Endothelial cell of umbilical vein (primary cell): ENCODE measurements around the gene FOXRED1. TPM values are rescaled to one million over a fixed set of nuclear protein-coding genes. Genes with fewer than 3 reads are reported as not detected.

Experiments
- BruUV-seq: library from RNA; stranded (reverse); fragments of 400-500 nt; replicated peaks from 2 replicates; lab custom pipeline; 2021; lab: Mats Ljungman, UMichigan
- CTCF ChIA-PET: fragments of 300-600, 350-600 bp; sonication (Branson Sonifier 250); formaldehyde crosslinking; loops from one replicate; lab custom pipeline; 2021; ENCODE audit warnings: antibody characterized with exemption, inconsistent platforms; lab: Charles Lee
- POLR2A ChIA-PET: fragments of 300-600, 350-600 bp; sonication (Branson Sonifier 250); formaldehyde crosslinking; loops from one replicate; lab custom pipeline; 2021; ENCODE audit warnings: antibody characterized with exemption, inconsistent platforms; lab: Charles Lee
- DNase-seq: peaks from one replicate; pipeline ENCODE4 v3.0.0-alpha.2; 2011; ENCODE audit warnings: low read depth, low spot score
- FAIRE-seq: peaks from 2 replicates; lab custom pipeline; 2011; peaks lifted over from hg19 to GRCh38; lab: Jason Lieb, UNC
- H2AFZ ChIP-seq: 2 replicates; pipeline ENCODE4 v1.6.0; 2012; ENCODE audit warnings: low read depth, low read length, control low read depth, inconsistent platforms
- H3K27ac ChIP-seq: 2 replicates; pipeline ENCODE4 v1.5.1; 2011; ENCODE audit warnings: low read depth, mild to moderate bottlenecking, control low read depth, low read length, moderate library complexity; ENCODE audit not compliant: insufficient read depth
- H3K27me3 ChIP-seq, 2 experiments: 2 replicates each; pipeline versions ENCODE4 v1.6.0 to v1.6.1; 2011; ENCODE audit warnings: low read length in 2 of 2, mixed read lengths in 1 of 2; ENCODE audit not compliant: control insufficient read depth in 2 of 2, insufficient read depth in 2 of 2
- H3K36me3 ChIP-seq, 2 experiments: 2 replicates in 1 of 2; 3 replicates in 1 of 2; pipeline ENCODE4 v1.5.1; 2011; ENCODE audit warnings: low read length in 2 of 2, mild to moderate bottlenecking in 1 of 2, moderate library complexity in 1 of 2; ENCODE audit not compliant: control insufficient read depth in 2 of 2, insufficient read depth in 2 of 2; ENCODE audit errors: extremely low read depth in 1 of 2
- H3K4me1 ChIP-seq: 3 replicates; pipeline ENCODE4 v1.5.1; 2011; ENCODE audit warnings: mild to moderate bottlenecking, low read length; ENCODE audit not compliant: control insufficient read depth, insufficient read depth; ENCODE audit errors: extremely low read depth
- H3K4me2 ChIP-seq: 2 replicates; pipeline ENCODE4 v1.6.1; 2011; ENCODE audit warnings: low read length, control low read depth, mixed read lengths; ENCODE audit not compliant: insufficient read depth
- H3K4me3 ChIP-seq, 3 experiments: fragments of 200-600 bp in 1 of 3; sonication (generic), shearing (Covaris generic) in 1 of 3; replicated peaks in 1 of 3; 2 replicates each; pipeline ENCODE4 v1.5.1; 2011 to 2016; ENCODE audit warnings: control low read depth in 3 of 3, low read length in 3 of 3, mild to moderate bottlenecking in 2 of 3, inconsistent platforms in 1 of 3, low read depth in 1 of 3, moderate library complexity in 1 of 3; ENCODE audit not compliant: insufficient read depth in 1 of 3
- H3K79me2 ChIP-seq: 2 replicates; pipeline ENCODE4 v1.6.0; 2012; ENCODE audit warnings: low read length, inconsistent platforms; ENCODE audit not compliant: control insufficient read depth, insufficient read depth
- H3K9ac ChIP-seq: replicated peaks from 2 replicates; pipeline ENCODE3; 2011; ENCODE audit warnings: low read length, control low read depth; ENCODE audit not compliant: insufficient read depth; ENCODE audit errors: extremely low read depth
- H3K9me1 ChIP-seq: replicated peaks from 3 replicates; pipeline ENCODE4 v1.6.0; 2011; ENCODE audit warnings: mild to moderate bottlenecking, low read length; ENCODE audit not compliant: control insufficient read depth, insufficient read depth; ENCODE audit errors: extremely low read depth
- H3K9me3 ChIP-seq: replicated peaks from 2 replicates; pipeline ENCODE4 v1.5.1; 2012; ENCODE audit warnings: low read length, inconsistent platforms; ENCODE audit not compliant: control insufficient read depth, insufficient read depth
- H4K20me1 ChIP-seq: replicated peaks from 2 replicates; pipeline ENCODE3; 2011; ENCODE audit warnings: mild to moderate bottlenecking, low read length; ENCODE audit not compliant: control insufficient read depth, insufficient read depth; ENCODE audit errors: extremely low read depth
- EZH2 ChIP-seq: IDR thresholded peaks from 2 replicates; pipeline ENCODE4 v1.6.1; 2012; ENCODE audit warnings: borderline replicate concordance, low read depth, mild to moderate bottlenecking, moderate library complexity, low read length, inconsistent platforms; ENCODE audit not compliant: severe bottlenecking
- MYC ChIP-seq: IDR thresholded peaks from one replicate; pipeline ENCODE4 v1.6.1; 2011; ENCODE audit warnings: mild to moderate bottlenecking, low read depth, low read length
- dilution Hi-C: fragments of 300-500 bp; cut with MboI; formaldehyde crosslinking; loops from one replicate; pipeline ENCODE4 v1.15.0; 2019; ENCODE audit warnings: low sequenced_read_pairs; ENCODE audit not compliant: extremely low pct_ligation_motif_present
- intact Hi-C: fragments of 100-400 bp; cut with micrococcal nuclease; formaldehyde crosslinking; loops from one replicate; pipeline ENCODE4 v1.10.0; 2022
- polyA plus RNA-seq, 4 experiments: library from polyadenylated mRNA; depleted of rRNA in 3 of 4; stranded (reverse) in 3 of 4; unstranded in 1 of 4; fragments of >200 nt; gene quantifications; 2 replicates each; pipeline versions ENCODE4 v1.2.1 to v1.2.3, GENCODE V29; 2011 to 2012; ENCODE audit warnings: missing spikeins in 1 of 4
- total RNA-seq: library from RNA; stranded (reverse); gene quantifications from 2 replicates; pipeline ENCODE4 v1.2.3, GENCODE V29; 2021
- TF ChIP-seq, protein P1 (sequence below): IDR thresholded peaks from 2 replicates; pipeline ENCODE4 v1.6.1; 2011; ENCODE audit not compliant: insufficient read depth, insufficient read length

FOXRED1 gene
- total and polyA plus RNA-seq, 2 donors (not counting 3 experiments of a cell fraction or from before 2014, with no cell fraction given) = 32.4 to 33.5 TPM

DNA sequence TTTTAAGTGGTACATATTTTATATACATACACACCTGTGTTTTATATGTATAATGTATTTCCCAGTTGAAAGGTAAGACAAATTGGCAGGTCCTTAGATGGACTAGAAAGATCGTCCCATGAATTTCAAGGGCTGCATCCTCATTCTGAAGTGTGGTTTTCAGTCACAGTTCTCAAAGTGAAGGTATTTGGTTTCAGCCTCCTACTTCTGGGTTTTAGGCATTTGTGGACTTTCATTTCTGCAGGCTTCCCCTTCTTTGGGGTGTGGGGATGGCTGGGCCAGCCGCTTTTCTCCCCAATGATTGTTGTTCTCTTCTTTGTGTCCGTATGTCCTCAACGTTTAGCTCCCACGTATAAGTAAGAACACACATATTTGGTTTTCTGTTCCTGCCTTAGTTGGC lies 44.9 kb downstream of the FOXRED1 start:
- CTCF ChIA-PET = interaction anchor here (10.7 kb wide), 1 partner anchor 169 kb away, joined by 437 read pairs; no protein-coding TSS in a partner anchor
- no peaks in the 10 kb centered on the region for H3K79me2 ChIP-seq
- no peak for DNase-seq
- no peak overlapping the region for H3K4me2 ChIP-seq
- dilution Hi-C loops (no loop called here), intact Hi-C loops (loop anchor here (5.0 kb wide), 1 partner anchor 103 kb away; no protein-coding TSS in a partner anchor)
- H4K20me1 ChIP-seq = no peaks in the 10 kb centered on the region
- FAIRE-seq = no peak
- no peaks in the 10 kb centered on the region for H3K27me3 ChIP-seq
- no peaks in the 10 kb centered on the region for H3K9me3 ChIP-seq
- H3K27ac ChIP-seq = no peak overlapping the region
- POLR2A ChIA-PET = no interaction called here
- TF ChIP-seq, protein P1, sequence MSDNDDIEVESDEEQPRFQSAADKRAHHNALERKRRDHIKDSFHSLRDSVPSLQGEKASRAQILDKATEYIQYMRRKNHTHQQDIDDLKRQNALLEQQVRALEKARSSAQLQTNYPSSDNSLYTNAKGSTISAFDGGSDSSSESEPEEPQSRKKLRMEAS = no peak
- no peak for TF ChIP-seq MYC
- no peak overlapping the region for H3K4me3 ChIP-seq
- H3K4me1 ChIP-seq = no peaks in the 10 kb centered on the region
- H2AFZ ChIP-seq = no peak overlapping the region
- no peak overlapping the region for H3K9ac ChIP-seq
- no peaks in the 10 kb centered on the region for H3K9me1 ChIP-seq
- BruUV-seq = no TSS peak
- H3K36me3 ChIP-seq = no peaks in the 10 kb centered on the region

DNA sequence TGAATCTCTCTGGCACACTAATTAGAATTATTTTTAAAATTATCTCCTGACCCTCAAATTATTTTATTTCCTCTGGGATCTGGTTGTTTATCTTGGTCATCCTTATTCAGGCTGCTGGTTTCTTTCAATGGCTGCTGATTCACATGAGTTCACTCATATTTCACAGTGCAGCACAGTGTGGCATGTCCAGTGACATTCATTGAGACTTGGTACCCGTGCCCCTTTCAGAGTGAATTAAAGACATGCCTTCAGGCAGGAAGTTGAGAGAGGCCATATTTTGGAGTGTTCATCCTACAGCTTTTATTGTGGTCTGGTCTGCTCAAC lies 48.4 kb downstream of the FOXRED1 start:
- CTCF ChIA-PET = interaction anchor here (0.5 to 3.0 kb wide), 3 partner anchors 18 to 163 kb away, joined by 3 to 18 read pairs (median 8); no protein-coding TSS in a partner anchor
- Histone ChIP-seq H3K9me3 (no peaks in the 10 kb centered on the region), H3K4me2 (no peak overlapping the region), H3K27me3 (no peaks in the 10 kb centered on the region), H3K9ac (no peak overlapping the region), H3K79me2 (no peaks in the 10 kb centered on the region), H2AFZ (no peak overlapping the region), H3K9me1 (no peaks in the 10 kb centered on the region), H4K20me1 (no peaks in the 10 kb centered on the region), H3K36me3 (no peaks in the 10 kb centered on the region), H3K4me3 (no peak overlapping the region), H3K27ac (no peak overlapping the region), H3K4me1 (no peaks in the 10 kb centered on the region)
- TF ChIP-seq MYC = no peak
- TF ChIP-seq, protein P1 = no peak
- no peak for TF ChIP-seq EZH2
- intact Hi-C loops (no loop called here), dilution Hi-C loops (no loop called here)
- POLR2A ChIA-PET = no interaction called here
- FAIRE-seq = no peak
- BruUV-seq = no TSS peak
- no peak for DNase-seq
